GM21447 (cell line): ENCODE measurements around the gene MARCHF10.
"Not testable (repeated sequence)": the region's sequence is repeated elsewhere in the genome, so short reads cannot be mapped to it uniquely, and the experiment has no call there.

Experiments used
- ATAC-seq: cut with Tn5 transposase; IDR thresholded peaks from one replicate; pipeline ENCODE4 v1.9.1; 2021; ENCODE audit not compliant: unreplicated experiment

The MARCHF10 gene, protein sequence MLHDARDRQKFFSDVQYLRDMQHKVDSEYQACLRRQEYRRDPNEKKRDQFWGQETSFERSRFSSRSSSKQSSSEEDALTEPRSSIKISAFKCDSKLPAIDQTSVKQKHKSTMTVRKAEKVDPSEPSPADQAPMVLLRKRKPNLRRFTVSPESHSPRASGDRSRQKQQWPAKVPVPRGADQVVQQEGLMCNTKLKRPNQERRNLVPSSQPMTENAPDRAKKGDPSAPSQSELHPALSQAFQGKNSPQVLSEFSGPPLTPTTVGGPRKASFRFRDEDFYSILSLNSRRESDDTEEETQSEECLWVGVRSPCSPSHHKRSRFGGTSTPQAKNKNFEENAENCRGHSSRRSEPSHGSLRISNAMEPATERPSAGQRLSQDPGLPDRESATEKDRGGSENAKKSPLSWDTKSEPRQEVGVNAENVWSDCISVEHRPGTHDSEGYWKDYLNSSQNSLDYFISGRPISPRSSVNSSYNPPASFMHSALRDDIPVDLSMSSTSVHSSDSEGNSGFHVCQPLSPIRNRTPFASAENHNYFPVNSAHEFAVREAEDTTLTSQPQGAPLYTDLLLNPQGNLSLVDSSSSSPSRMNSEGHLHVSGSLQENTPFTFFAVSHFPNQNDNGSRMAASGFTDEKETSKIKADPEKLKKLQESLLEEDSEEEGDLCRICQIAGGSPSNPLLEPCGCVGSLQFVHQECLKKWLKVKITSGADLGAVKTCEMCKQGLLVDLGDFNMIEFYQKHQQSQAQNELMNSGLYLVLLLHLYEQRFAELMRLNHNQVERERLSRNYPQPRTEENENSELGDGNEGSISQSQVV

DNA sequence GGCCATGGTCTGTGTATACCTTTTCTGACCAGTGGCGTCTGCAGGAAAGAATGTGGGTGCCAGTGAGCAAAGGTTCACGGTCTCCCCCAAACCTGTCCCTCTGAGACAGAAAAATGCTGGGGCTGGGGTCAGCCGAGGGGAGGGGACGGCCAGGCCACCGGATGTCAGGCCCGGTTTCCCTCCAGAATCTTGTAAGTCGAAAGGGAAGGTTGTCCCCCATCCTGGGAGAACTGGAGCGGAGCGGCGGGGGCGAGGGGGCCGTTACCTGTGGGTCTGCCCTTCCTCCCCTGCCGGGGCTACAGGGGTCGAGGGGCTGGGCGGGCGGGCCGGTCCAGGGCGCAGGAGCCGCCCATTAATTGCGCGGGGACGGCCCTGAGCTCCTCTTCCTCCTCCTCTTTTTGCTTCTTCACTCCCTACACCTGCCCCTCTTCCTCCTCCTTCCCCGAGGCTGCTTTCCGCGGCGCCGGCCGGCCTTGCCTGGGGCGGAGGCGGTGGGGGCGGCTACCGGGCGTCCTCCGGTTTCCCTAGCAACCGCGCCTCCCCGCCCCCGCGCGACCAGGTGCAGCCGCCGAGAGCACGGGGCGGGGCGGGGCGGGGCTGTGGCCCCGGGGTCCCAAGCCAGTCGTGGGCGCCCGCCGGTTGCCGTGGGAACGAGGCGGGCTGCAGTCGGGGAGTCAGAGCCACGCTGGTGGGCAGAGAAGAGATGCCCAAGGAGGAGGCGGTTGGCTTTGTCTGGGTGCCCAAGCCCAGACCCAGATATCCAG is at the start of gene MARCHF10:
TSS of gene MARCHF10 (minus strand) at position 503 of the 764 bp plus-strand sequence. CDS start 6,579 bp downstream, outside the sequence.
- ATAC-seq: no peak

DNA sequence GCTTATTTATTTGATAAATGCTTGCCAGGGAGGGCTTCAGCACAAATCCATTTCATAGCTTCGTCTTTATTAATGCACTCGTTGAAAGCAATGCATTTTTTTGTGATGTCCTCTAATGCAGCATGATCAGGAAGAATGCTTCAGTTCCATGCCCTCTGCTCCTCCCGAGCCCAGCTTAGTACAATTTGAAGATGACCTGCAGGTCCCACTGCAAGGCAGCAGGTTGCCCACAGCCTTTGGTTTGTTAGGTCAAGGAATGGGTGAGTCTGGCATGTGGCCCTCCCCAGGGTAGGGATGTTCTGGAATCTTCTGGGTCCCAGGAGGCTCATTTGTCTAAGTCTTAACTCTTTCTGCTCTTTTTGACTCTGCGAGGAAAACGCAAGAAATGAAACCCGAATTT is 49.4 kb upstream of the MARCHF10 start:
- no peak for ATAC-seq

DNA sequence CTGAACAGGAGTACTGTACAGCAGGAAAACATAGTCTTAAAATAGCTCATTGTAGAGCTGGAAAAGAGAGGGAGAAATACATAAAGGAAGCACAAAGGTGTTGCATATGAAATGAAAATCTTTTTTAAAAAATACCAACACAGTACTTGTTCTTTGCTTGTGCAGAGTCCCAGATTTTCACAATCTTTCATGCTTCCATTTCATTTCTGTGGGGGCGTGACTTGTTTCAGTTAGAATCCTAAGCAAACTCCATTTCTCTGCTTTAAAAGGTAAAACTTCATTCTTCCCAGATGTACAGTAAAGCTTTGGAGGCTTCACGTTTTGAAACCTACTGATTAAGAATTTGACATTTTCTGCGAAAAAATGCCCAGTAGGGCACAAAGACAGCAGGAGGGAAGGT is 48.5 kb upstream of the MARCHF10 start:
- no peak for ATAC-seq

DNA sequence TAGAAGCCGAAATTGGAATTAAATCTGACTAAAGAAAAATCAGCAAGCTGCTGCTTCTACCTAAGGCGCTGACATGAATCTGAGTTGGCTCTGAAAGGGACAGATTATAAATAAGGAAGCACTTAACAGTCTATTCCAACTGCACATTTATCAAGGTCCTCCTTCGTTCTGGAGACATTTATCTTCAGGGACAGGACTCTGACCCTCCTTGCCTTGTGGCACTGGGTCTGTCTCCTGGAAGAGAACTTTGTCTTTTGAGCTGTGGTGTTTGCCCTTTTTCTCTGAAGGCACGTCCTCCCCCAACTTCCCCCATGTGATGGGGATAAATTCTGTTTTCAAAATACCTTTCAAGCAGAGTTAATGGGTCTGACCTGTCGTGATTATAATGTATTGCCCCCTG is 47.0 kb upstream of the MARCHF10 start:
- ATAC-seq: no peak

DNA sequence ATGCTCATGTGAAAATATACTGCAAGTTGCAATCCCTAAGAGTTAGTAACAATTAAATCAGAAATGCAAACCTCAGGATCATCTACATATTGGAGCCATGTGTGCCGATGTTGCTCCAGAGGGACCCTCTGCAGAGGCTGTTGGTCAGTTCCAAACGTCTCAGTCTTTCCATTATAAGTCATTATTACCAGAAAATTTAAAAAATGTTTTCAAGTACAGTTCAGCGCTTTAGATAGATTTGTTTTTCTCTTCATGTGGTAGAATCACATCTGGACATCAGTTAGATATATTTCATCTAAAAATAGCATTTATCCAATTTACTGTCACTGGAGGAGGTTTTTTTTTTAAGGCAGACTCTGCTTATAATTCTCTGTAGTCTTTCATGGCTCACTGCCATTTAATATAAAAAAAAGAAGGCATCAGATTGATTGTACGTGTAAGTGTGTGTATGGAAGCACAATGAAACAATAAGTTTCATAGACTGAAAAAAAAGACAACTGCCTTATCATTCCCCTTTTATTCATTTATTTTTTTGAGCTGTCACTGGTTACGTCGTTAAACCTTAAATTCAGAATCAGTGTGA is 46.1 kb upstream of the MARCHF10 start:
- no peak for ATAC-seq

DNA sequence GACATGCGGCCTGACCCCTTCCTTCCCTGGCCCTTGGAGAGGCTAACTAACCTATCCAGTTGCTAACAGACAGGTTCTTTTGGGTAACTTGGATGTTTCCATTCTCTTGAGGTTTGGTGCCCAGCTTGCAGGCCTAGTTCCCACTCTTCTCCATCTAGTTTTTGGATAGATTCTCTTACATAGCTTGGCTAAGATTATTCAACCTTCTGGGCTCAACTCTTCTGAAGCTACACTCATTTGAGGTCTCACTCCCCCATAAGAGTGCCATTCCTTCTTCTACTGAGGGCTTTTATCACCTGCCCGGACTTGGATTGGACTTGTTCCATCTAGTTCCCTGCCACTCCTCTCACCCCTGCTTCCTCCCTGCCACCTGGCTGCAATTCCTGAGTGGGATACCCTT is 44.1 kb upstream of the MARCHF10 start:
- no peak for ATAC-seq

DNA sequence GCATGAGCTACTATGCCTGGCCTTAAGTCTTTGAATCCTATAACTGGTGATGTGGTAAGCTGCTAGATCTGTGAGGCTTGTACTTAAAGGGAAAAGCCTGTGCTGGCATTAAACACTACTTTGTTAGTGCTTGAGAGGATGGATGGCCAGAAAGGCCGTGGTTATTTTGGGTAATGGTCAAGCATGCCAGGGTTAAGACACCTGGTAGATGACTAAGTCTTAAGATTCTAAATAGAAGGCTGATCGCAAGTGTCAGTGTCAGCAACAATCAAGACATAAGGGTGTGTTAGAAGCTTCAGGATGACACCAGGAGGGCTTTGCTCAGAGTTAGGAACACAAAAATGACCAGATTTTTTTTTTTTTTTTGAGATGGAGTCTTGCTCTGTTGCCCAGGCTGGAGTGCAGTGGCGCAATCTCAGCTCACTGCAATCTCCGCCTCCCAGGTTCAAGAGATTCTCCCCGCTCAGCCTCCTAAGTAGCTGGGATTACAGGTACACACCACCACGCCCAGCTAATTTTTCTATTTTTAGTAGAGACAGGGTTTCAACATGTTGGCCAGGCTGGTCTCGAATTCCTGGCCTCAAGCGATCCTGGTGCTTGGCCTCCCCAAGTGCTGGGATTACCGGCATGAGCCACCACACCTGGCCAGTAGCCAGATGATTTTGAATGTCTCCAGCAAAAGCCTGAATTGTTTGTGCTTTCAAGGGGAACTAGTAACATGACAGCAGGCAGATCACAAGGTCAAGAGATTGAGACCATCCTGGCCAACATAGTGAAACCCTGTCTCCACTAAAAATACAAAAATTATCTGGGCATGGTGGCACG is 41.7 kb upstream of the MARCHF10 start:
- not testable (repeated sequence) for ATAC-seq

DNA sequence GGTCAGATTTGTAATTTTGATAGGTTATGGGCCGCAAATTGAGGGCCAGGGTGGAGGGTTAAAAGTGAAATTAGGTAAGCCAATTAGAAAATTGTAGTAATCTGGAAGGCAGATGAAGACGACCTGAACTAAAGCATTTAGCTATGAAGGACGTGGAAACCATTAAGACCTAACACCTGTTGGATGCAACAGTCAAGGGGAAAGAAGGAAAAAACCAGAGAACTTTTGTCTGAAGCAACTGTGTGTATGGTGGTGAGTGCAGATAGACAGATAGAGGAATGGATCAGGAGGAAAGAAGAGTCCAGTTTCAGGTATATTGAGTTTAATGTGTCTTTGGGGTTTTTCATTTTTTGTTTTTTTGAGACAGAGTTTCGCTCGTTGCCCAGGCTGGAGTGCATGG is 40.2 kb upstream of the MARCHF10 start:
- no peak for ATAC-seq

DNA sequence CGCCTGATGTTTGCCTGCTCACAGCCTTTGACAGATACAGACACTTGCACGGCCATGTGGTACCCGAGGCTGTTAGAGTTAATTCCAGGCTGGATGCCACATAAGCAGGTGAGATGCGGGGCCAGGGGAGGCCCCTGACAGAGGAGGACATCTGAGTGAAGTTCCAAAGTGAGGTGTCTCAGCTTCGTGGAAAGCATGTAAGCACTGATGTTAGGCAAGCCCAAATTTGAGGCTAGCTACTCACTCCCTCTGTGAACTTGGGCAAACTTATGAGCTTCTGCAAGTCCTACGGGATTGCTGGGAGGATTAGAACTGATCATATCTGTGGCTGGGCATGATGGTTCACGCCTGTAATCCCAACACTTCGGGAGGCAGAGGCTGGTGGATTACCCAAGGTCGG is 39.3 kb upstream of the MARCHF10 start:
- ATAC-seq: no peak

DNA sequence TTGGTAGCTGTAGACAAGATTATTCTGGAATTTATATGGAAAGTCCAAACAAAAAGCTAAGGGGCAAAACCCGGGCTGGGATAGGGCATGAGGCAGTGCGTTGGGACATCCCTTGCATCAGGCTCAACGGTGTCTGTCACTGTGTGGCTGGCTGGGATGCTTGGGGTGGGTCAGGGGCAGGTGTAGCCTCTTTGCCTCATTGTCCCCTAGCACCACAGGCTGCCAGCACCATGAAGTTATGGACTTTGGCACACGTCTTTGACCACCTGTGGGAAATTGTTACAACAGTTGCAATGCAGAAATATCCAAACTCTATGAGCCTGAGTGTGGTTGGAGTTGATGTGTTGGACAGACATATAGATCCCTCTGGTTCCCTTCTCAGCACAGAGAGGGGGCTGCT is 32.8 kb upstream of the MARCHF10 start:
- ATAC-seq: no peak

DNA sequence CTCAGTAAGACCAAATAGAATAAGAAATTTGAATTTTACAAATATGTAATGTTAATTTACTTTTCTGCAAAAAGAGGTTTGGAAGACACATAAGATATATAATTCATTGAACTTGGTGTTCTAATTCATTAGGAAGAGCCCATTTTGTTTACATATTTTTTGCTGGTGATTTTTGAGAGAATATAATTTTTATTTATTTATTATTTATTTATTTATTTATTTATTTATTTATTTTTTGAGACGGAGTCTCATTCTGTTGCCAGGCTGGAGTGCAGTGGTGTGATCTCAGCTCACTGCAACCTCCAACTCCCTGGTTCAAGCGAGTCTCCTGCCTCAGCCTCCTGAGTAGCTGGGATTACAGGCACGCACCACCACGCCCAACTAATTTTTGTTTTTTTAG is 25.7 kb upstream of the MARCHF10 start:
- not testable (repeated sequence) for ATAC-seq

DNA sequence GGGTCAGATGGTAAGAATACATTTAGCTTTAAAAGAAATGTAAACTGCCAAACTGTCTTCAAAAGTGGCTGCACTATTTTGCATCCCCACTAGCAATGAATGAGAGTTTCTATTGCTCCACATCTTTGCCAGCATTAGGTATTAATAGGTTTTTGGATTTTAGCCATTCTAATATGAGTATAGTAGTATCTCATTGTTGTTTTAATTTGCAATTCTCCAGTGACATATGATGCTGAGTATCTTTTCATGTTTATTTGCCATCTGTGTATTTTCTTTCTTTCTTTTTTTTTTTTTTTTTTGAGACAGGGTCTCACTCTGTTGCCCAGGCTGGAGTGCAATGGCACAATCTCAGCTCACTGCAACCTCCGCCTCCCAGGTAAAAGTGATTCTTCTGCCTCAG is 24.3 kb upstream of the MARCHF10 start:
- no peak for ATAC-seq

DNA sequence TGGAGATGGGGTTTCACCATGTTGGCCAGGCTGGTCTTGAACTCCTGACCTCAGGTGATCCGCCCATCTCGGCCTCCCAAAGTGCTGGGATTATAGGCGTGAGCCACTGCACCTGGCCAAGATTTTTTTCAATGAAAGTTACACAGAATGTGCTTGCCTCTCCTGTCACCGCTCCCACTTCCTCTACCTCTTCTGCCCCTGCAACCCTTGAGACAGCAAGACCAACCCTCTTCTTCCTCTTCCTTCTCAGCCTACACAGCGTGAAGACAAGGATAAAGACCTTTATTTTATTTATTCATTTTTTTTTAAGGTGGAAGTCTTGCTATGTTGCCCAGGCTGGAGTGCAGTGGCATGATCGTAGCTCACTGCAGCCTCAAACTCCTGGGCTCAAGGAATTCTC is 23.0 kb upstream of the MARCHF10 start:
- ATAC-seq: not testable (repeated sequence)

DNA sequence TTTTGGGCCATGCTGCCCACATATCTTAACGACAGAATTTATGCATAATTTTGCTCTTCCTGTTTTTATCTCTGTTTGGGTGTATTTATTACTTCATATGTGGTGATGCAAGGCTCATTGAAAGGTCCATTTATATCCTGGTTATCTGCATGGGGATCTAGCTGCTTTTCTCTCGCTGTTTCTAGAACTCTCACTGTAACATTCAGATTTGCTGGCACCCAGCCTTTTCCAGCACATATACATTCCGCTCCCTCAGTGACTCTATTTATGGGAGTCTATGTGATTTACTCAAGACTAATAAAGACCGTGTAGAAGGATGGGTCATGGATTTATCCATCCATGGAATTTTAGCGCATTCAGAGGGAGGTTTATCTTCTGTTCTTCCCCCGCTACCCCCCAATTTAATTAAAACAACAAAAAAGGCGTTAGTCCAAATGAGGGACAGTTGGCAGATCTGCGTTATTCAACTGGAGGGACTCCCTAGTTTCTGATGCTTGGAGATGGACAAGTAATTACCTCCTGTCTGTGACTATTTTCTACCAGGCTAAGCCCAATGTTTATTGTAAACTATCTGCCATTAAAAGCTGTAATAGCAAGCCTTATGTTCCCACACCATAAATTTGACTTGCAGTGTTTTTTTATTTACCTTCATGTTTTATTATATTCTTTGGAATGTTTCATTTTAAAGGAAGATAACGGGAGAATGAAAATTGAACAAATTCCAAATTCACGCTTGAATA is 19.8 kb upstream of the MARCHF10 start:
- no peak for ATAC-seq

DNA sequence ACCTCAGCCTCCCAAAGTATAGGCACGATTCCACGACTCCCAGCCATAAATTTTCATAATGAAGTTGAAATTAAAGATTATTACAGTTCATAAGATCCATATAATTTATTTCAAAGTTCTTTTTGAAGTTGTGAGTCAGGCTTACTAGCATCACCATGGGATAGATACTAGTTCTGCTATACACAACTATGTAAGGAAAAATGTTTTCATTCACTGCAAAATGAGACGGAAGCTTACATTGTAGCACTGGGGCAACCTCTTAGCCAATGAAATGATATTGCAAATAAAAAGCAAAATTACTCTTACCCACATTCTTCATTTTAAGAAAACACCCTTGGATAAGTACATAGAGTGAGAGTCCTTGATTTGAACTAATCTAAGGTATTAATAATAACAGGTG is 18.8 kb upstream of the MARCHF10 start:
- ATAC-seq: no peak

DNA sequence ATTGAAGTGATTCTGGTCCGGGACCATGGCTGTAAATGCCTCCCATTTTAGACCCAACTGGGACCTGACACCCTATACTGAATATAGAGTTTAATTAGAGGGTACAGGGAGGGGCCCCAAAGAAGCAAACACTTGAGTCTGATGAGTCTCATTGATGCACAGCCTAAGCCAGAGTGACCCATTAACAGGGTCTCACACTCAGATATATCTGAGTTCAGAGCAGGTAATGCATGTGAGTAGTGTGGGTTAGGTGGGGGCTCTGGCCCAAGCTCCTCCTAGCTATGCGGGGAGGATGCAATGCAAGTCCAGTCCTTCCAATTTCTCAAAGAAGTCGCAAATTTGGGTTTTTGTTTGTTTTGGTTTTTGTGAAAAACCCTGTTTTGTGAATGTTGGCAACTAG is 17.1 kb upstream of the MARCHF10 start:
- ATAC-seq: no peak

DNA sequence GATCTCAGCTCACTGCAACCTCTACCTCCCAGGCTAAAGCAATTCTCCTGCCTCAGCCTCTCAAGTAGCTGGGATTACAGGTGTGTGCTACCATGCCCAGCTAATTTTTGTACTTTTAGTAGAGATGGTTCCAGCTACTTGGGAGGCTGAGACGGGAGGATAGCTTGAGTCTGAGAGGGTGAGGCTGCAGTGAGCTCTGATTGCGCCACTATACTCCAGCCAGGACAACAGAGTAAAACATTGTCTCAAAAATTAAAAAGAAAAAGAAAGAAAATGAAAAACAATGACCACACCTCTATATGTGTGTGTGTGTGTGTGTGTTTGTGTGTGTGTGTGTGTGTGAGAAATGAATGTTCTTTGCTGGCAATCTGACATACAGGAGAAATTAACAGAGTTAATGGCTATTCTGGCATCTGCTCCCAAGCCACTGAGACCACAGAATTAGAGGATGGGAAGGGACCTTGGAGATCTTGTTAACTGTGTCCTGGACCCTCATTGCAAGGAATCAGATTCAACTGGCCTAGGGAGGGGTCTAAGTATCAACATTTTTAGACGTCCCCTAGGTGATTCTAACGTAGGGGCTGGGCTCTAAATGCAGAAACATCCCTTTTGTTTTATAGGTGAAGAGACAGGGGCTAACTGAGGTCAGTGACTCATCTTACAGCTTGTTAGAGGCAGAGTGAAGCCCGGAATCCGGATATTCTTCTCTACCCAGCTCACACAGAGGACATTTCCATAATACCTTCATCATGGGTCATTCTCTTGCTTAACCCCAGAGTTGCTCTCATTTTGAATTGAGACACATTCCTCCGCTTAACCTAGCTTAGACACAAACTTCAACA is 16.4 kb upstream of the MARCHF10 start:
- ATAC-seq: no peak

DNA sequence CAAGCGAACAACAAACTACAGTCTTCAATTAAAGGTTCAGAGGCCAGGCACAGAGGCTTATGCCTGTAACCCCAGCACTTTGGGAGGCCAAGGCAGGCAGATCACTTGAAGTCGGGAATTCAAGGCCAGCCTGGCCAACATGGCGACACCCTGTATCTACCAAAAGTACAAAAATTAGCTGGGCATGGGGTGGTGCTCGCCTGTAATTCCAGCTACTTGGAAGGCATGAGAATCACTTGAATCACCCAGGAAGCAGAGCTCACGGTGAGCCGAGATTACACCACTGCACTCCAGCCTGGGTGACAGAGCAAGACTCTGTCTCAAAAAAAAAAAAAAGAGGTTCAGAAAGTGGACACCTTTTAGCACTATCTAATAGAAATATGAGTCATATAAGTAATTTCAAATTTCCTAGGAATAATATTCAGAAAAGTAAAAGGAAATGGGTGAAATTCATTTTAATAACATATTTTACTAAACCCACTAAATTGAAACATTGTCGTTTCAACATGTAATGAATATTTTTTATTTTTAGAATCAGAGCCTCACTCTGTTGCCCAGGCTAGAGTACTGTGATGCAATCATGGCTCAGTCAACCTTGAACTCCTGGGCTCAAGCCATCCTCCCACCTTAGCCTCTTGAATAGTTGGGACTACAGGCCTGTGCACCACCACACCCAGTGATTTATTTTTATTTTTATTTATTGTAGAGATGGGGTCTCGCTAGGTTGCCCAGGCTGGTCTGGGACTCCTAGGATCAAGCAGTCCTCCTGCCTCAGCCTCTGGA is 15.2 kb upstream of the MARCHF10 start:
- no peak for ATAC-seq
